Right lobe of liver (tissue), 4 donors: ENCODE measurements around the gene NUAK1.

Source experiments
- CTCF ChIP-seq, 4 donors: fragments of 200-600 bp in 3 of 4; fragments of 450-650 bp in 1 of 4; IDR thresholded peaks; one replicate each; pipeline versions ENCODE4 v1.5.1 to v1.8.0; 2016 to 2022; ENCODE audit warnings: antibody characterized with exemption in 4 of 4, mild to moderate bottlenecking in 2 of 4
- POLR2A ChIP-seq: fragments of 450-650 bp; IDR thresholded peaks from one replicate; pipeline ENCODE4 v1.6.1; 2017; ENCODE audit warnings: antibody characterized with exemption, mild to moderate bottlenecking
- donor health status: DM: no; HTN: no; CAD: no.
- donor health status: DM: no; HTN: no; CAD: no.
- donor health status: DM: no; HTN: yes; CAD: no.

GRCh38 chr12:106109168-106109910, 29.4 kb downstream of the NUAK1 start:
- TF ChIP-seq CTCF (IDR thresholded peaks at IDR 0.05) (no peak), POLR2A (no peak)
